Body of pancreas (tissue), 4 donors: Measurements from ENCODE around the gene DOCK2. TPM values are rescaled to one million over a fixed set of nuclear protein-coding genes. Genes with fewer than 3 reads are reported as not detected.

Source experiments
- ATAC-seq: fragments of 150-250 bp; one replicate; pipeline ENCODE4 v1.9.1; 2016
- DNase-seq, 4 donors: peaks; one replicate each; pipeline ENCODE4 v3.0.0-alpha.2; 2019
- H3K27ac ChIP-seq, 4 donors: fragments of 200-600 bp; sonication (generic); 1 replicate in 3 of 4; 2 replicates in 1 of 4; pipeline versions ENCODE4 v1.5.1 to v1.6.1; 2016 to 2019; ENCODE audit warnings: mild to moderate bottlenecking in 1 of 4, mixed read lengths in 1 of 4, moderate library complexity in 1 of 4
- H3K27me3 ChIP-seq, 2 donors: fragments of 200-600 bp; sonication (generic); one replicate each; pipeline ENCODE4 v1.6.0; 2016; ENCODE audit warnings: mild to moderate bottlenecking in 1 of 2
- H3K36me3 ChIP-seq, 2 donors: fragments of 200-600 bp; sonication (generic); replicated peaks in 1 of 2; 2 replicates each; pipeline ENCODE4 v1.5.1; 2016; ENCODE audit warnings: low read depth in 2 of 2; ENCODE audit not compliant: insufficient read depth in 1 of 2
- H3K4me1 ChIP-seq: fragments of 200-600 bp; sonication (generic); one replicate; pipeline ENCODE4 v1.6.0; 2016
- H3K4me3 ChIP-seq, 2 donors: fragments of 200-600 bp; sonication (generic); 1 replicate in 1 of 2; 2 replicates in 1 of 2; pipeline ENCODE4 v1.5.1; 2016 to 2019
- H3K9me3 ChIP-seq, 3 donors: fragments of 200-600 bp; sonication (generic); 1 replicate in 2 of 3; 2 replicates in 1 of 3; pipeline ENCODE4 v1.5.1; 2016
- POLR2A ChIP-seq, 3 donors: fragments of 450-650 bp; IDR thresholded peaks; one replicate each; pipeline ENCODE4 v1.6.1; 2016; ENCODE audit warnings: antibody characterized with exemption in 3 of 3, mild to moderate bottlenecking in 2 of 3
- WGBS, 2 donors: methylation state at CpG; one replicate each; pipeline ENCODE4 v1.1.5; 2017; 5-methylcytosine and 5-hydroxymethylcytosine counted together
- intact Hi-C: fragments of 100-400 bp; cut with DNase I; formaldehyde crosslinking; loops from one replicate; pipeline ENCODE4 v1.15.1; 2023
- total RNA-seq, 2 donors: library from RNA; depleted of rRNA; stranded (reverse); fragments of >200 nt; gene quantifications; one replicate each; pipeline ENCODE4 v1.1.0, GENCODE V29; 2016
- TF ChIP-seq, protein P1 (sequence below), 7 experiments: fragments of 450-650 bp in 4 of 7; fragments of 200-600 bp in 3 of 7; sonication (generic) in 3 of 7; IDR thresholded peaks; one replicate each; pipeline ENCODE4 v1.5.1; 2016 to 2019; ENCODE audit warnings: antibody characterized with exemption in 7 of 7

DOCK2 gene
- total RNA-seq, 2 donors from 2014 or later: 3.1 to 7.6 TPM

DNA sequence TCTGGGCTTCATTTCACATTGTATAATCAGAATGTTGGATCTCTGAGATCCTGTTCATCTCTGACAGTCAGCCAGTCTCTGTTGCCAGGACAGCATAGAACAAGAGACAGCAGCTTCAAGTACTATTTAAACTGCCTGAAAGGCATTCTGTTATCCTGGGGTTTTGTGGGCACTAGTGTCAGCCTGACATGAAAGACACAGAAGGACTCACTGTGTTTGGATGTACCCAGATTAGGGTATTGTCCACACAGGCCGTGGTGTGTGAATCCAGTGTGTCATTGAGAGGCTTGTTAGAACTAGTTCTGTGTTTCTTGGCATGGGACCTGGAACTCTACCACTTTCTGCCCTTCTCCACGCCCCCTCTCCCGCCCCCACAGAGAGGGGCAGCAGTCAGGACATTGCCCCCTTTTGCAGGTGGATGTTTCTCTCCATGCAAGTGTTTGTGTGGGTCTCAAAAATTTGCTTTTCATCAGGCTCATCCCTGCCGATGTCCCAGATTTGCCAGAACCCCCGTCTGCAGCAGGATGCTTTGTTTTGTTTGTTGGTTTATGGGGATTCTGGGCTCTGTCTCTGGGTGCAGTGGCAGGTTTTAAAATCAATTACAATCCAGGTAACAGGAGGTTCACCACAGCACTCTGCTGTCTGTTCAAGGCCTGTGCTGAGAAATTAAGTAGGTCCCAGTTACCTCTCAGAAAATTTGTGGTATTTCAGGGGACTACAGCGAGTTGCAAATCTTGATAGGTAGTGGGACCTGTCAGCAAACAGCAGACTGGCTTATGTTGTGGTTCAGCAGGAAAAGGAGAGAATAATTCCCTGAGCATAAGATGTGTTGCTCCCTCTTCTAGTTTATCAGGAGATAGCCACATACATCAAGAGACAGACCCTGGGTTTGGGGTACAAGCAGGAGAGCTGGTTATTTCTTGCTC, 144.6 kb downstream of the DOCK2 start:
- Histone ChIP-seq H3K27ac (no peak overlapping the region), H3K9me3 (no peaks in the 10 kb centered on the region), H3K4me3 (no peak overlapping the region), H3K27me3 (no peaks in the 10 kb centered on the region), H3K36me3 (no peaks in the 10 kb centered on the region), H3K4me1 (no peaks in the 10 kb centered on the region)
- intact Hi-C loops: no loop called here
- ATAC-seq (no peak), DNase-seq (no peak)
- 67% methylated on average over 6 of the region's 6 CpGs for WGBS, 2 donors
- TF ChIP-seq, protein P1, sequence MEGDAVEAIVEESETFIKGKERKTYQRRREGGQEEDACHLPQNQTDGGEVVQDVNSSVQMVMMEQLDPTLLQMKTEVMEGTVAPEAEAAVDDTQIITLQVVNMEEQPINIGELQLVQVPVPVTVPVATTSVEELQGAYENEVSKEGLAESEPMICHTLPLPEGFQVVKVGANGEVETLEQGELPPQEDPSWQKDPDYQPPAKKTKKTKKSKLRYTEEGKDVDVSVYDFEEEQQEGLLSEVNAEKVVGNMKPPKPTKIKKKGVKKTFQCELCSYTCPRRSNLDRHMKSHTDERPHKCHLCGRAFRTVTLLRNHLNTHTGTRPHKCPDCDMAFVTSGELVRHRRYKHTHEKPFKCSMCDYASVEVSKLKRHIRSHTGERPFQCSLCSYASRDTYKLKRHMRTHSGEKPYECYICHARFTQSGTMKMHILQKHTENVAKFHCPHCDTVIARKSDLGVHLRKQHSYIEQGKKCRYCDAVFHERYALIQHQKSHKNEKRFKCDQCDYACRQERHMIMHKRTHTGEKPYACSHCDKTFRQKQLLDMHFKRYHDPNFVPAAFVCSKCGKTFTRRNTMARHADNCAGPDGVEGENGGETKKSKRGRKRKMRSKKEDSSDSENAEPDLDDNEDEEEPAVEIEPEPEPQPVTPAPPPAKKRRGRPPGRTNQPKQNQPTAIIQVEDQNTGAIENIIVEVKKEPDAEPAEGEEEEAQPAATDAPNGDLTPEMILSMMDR (IDR thresholded peaks at IDR 0.05): no peak
- no peak for TF ChIP-seq POLR2A (IDR thresholded peaks at IDR 0.05)

- no peak for DNase-seq
- WGBS, 2 donors: 56 to 57% methylated on average over 5 of the region's 5 CpGs
- no peaks in the 10 kb centered on the region for H3K4me1 ChIP-seq
- H3K4me3 ChIP-seq: no peak overlapping the region
- intact Hi-C loops: no loop called here
- no peak overlapping the region for H3K27ac ChIP-seq
- no peak for ATAC-seq
- TF ChIP-seq, protein P1 (IDR thresholded peaks at IDR 0.05): no peak
- no peak for TF ChIP-seq POLR2A (IDR thresholded peaks at IDR 0.05)
- no peaks in the 10 kb centered on the region for H3K27me3 ChIP-seq
- no peaks in the 10 kb centered on the region for H3K9me3 ChIP-seq
- no peaks in the 10 kb centered on the region for H3K36me3 ChIP-seq
These were observed 148.9 kb downstream of the DOCK2 start for GRCh38 chr5:169785771-169786618.

GRCh38 chr5:169788168-169788567, 151.1 kb downstream of the DOCK2 start:
- DNase-seq (no peak), ATAC-seq (no peak)
- WGBS, 2 donors: 26 to 30% methylated on average over 5 of the region's 5 CpGs
- Histone ChIP-seq H3K36me3 (no peaks in the 10 kb centered on the region), H3K27ac (no peak overlapping the region), H3K27me3 (no peaks in the 10 kb centered on the region), H3K4me3 (no peak overlapping the region), H3K4me1 (no peaks in the 10 kb centered on the region), H3K9me3 (no peaks in the 10 kb centered on the region)
- TF ChIP-seq POLR2A (IDR thresholded peaks at IDR 0.05): no peak
- TF ChIP-seq, protein P1 (IDR thresholded peaks at IDR 0.05): no peak
- intact Hi-C loops: no loop called here

DNA sequence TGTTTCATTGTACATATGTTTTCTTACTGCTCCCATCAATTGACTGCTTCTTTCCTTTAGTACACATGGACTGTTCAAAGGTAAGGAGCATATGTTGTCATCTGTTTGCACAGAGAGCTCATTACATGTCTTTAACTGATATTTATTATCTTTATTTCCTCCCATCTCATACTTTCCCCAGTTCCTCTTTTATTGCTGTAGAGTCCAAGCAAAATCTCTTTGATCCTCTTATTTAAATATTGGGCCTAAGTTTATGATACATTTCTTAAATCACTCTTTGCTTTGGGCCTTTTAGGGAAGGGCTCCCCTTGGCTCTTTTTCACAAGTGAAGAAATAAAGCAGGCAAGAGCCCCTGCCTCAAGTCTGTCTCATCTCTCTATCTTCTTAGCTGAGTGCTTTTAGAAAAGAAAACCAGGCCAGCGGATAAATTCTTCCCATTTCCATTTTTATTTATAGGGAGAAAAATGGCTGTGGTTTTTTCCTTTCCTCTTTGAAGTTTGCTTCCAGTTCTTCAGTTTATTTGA, 152.4 kb downstream of the DOCK2 start:
- Histone ChIP-seq H3K27me3 (no peaks in the 10 kb centered on the region), H3K36me3 (no peaks in the 10 kb centered on the region), H3K27ac (no peak overlapping the region), H3K9me3 (no peaks in the 10 kb centered on the region), H3K4me3 (no peak overlapping the region), H3K4me1 (no peaks in the 10 kb centered on the region)
- intact Hi-C loops: no loop called here
- TF ChIP-seq, protein P1 (IDR thresholded peaks at IDR 0.05): no peak
- no peak for TF ChIP-seq POLR2A (IDR thresholded peaks at IDR 0.05)
- DNase-seq (no peak), ATAC-seq (no peak)
- 94 to 100% methylated on average over 1 of the region's 1 CpG for WGBS, 2 donors
